ENCODE results near the gene RPTOR.

- TF ChIP-seq, protein P1, sequence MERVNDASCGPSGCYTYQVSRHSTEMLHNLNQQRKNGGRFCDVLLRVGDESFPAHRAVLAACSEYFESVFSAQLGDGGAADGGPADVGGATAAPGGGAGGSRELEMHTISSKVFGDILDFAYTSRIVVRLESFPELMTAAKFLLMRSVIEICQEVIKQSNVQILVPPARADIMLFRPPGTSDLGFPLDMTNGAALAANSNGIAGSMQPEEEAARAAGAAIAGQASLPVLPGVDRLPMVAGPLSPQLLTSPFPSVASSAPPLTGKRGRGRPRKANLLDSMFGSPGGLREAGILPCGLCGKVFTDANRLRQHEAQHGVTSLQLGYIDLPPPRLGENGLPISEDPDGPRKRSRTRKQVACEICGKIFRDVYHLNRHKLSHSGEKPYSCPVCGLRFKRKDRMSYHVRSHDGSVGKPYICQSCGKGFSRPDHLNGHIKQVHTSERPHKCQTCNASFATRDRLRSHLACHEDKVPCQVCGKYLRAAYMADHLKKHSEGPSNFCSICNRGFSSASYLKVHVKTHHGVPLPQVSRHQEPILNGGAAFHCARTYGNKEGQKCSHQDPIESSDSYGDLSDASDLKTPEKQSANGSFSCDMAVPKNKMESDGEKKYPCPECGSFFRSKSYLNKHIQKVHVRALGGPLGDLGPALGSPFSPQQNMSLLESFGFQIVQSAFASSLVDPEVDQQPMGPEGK (CRISPR knock-in tag; IDR thresholded peaks at IDR 0.05; ENCODE audit: borderline replicate concordance): no peak
- TF ChIP-seq TSHZ2 (CRISPR knock-in tag; IDR thresholded peaks at IDR 0.05) (no peak), TOX (CRISPR knock-in tag; IDR thresholded peaks at IDR 0.05; ENCODE audit: borderline replicate concordance) (no peak), TCF4 (CRISPR knock-in tag; IDR thresholded peaks at IDR 0.05; ENCODE audit: borderline replicate concordance) (no peak), ZFP3 (CRISPR knock-in tag; IDR thresholded peaks at IDR 0.05) (no peak), OSR1 (CRISPR knock-in tag; IDR thresholded peaks at IDR 0.05) (no peak), SNAI2 (CRISPR knock-in tag; IDR thresholded peaks at IDR 0.05) (no peak), ZNF70 (CRISPR knock-in tag; IDR thresholded peaks at IDR 0.05) (no peak), RARB (CRISPR knock-in tag; IDR thresholded peaks at IDR 0.05) (no peak), POU6F1 (CRISPR knock-in tag; IDR thresholded peaks at IDR 0.05; ENCODE audit: borderline replicate concordance, low read depth) (no peak)
- TF ChIP-seq, protein P2, sequence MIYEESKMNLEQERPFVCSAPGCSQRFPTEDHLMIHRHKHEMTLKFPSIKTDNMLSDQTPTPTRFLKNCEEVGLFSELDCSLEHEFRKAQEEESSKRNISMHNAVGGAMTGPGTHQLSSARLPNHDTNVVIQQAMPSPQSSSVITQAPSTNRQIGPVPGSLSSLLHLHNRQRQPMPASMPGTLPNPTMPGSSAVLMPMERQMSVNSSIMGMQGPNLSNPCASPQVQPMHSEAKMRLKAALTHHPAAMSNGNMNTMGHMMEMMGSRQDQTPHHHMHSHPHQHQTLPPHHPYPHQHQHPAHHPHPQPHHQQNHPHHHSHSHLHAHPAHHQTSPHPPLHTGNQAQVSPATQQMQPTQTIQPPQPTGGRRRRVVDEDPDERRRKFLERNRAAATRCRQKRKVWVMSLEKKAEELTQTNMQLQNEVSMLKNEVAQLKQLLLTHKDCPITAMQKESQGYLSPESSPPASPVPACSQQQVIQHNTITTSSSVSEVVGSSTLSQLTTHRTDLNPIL (CRISPR knock-in tag; IDR thresholded peaks at IDR 0.05; ENCODE audit: low read depth): no peak
Measured at GRCh38 chr17:80908776-80909175, 364.1 kb downstream of the RPTOR start.

Data from SK-N-SH treated with all-trans-retinoic acid at 6 μM for 48 hours (cell line).